ENCODE results near the gene DNASE1L3.
"Not testable (repeated sequence)": the region's sequence is repeated elsewhere in the genome, so short reads cannot be mapped to it uniquely, and the experiment has no call there.

DNASE1L3 gene, protein sequence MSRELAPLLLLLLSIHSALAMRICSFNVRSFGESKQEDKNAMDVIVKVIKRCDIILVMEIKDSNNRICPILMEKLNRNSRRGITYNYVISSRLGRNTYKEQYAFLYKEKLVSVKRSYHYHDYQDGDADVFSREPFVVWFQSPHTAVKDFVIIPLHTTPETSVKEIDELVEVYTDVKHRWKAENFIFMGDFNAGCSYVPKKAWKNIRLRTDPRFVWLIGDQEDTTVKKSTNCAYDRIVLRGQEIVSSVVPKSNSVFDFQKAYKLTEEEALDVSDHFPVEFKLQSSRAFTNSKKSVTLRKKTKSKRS

DNA sequence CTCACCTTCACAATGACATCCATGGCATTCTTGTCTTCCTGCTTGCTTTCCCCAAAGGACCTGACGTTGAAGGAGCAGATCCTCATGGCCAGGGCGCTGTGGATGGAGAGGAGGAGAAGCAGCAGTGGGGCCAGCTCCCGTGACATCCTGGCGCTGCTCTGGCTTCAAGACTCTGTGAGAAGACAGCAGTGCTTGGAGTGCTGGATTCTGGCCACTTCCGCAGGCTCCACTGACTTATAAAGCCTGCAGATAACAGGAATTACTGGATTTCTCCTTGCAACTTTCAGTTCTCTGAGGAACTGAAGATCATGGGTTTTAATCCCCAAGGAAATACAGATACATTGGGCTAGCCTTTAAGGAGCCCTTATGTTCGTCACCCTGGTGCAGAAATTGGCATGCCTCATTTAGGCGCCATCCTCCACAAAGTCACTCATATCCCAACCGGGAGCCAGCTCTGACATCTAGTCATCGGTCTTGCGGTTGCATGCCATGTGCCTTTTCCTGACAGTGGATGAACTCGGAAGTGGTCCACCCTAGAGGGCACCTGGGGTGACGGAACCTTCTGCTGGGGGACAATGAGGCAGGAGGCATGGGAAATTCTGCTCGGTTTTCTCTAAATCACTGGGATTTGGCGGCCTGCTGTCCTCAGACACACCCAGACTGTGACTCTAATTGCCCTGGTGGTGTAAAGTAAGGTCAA lies at the start of gene DNASE1L3:
TSS of gene DNASE1L3 (minus strand) at position 212 of the 700 bp plus-strand sequence. CDS start at position 146, 66 bp downstream.
- no peak for DNase-seq

- DNase-seq = no peak
Measured at GRCh38 chr3:58260261-58260731, 49.5 kb upstream of the DNASE1L3 start.

GRCh38 chr3:58258392-58259055 lies 47.8 kb upstream of the DNASE1L3 start:
- DNase-seq = no peak

DNA sequence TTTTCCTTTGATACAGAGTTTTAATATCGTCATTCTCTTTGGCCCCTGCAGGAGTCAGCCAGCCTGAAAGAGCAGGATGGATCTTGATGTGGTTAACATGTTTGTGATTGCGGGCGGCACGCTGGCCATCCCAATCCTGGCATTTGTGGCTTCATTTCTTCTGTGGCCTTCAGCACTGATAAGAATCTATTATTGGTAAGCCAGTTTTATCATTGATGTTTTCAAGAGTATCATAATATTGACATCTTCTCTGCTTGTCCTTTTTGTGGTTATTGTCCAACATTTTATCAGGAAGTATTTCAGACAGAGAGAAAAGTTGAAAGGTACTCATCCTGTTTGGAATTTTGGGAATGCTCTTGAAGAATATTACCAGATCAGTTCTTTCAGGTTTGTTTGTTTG lies 45.7 kb upstream of the DNASE1L3 start:
- no peak for DNase-seq

GRCh38 chr3:58256061-58256460 lies 45.3 kb upstream of the DNASE1L3 start:
- no peak for DNase-seq

- DNase-seq = no peak
Measured at GRCh38 chr3:58254144-58254543, 43.4 kb upstream of the DNASE1L3 start.

GRCh38 chr3:58251631-58252035 lies 40.9 kb upstream of the DNASE1L3 start:
- DNase-seq = no peak

DNA sequence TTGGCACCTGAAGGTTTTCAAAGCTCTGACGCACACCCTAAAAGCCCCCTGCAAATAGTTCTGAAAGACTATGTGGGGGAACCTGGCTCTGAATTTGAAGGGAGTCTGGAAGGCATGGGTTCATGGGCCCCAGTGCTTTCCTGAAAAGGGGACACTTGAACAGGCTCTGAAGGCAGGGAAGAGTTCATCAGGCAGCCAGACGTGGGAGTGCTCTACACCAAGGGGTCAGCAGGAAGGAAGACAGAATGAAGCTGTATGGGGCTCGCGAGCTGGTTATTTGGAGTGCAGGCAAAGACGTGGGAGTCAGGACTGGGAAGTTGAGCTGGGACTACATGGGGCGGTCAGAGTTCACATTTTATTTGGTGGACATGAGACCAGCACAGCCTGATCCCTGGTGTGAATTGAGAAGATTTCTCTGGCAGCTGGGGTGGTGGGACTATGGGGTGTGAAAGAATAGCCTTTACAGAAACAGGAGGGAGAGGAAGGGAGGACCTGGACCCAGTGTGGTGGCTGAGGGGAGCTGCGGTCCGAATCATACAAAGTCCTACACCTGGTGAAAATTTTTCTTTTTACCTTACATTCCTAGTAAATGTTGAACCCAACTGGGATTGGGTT lies 39.4 kb upstream of the DNASE1L3 start:
- DNase-seq = no peak

DNA sequence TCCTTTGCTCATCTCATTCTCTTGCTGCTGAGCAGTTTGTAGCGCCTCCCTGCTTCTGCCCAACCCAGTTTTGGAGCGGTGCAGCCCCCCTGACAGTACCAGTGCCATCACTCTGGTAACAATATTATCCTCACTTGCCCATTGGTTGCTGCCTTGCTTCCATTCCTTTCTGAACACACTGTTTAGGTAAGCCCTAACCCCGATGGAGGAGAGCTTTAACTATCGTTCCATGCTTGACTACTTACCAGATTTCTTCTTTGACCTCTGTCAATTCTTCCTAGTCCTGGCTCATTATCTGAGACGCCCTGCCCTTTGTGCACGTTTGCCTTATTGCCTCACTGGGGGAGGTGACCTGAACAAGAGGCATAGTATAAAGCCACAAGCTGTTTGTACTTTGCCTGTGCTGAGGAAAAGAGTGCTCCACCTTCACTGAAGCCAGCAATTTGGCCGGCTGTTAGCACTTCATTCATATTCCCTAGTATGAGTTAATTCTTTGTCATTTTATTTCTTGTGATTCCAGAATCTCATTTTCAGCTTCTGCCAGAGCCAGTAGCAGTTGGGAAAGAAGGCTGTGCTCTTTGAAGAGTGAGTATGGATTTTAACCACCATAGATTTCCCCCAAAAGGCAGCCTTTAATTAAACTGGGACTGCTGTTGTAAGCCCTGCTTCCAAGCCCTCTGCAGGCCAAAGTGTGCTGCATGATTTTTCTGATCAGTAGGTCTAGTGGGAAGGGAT lies 38.8 kb upstream of the DNASE1L3 start:
- no peak for DNase-seq

DNA sequence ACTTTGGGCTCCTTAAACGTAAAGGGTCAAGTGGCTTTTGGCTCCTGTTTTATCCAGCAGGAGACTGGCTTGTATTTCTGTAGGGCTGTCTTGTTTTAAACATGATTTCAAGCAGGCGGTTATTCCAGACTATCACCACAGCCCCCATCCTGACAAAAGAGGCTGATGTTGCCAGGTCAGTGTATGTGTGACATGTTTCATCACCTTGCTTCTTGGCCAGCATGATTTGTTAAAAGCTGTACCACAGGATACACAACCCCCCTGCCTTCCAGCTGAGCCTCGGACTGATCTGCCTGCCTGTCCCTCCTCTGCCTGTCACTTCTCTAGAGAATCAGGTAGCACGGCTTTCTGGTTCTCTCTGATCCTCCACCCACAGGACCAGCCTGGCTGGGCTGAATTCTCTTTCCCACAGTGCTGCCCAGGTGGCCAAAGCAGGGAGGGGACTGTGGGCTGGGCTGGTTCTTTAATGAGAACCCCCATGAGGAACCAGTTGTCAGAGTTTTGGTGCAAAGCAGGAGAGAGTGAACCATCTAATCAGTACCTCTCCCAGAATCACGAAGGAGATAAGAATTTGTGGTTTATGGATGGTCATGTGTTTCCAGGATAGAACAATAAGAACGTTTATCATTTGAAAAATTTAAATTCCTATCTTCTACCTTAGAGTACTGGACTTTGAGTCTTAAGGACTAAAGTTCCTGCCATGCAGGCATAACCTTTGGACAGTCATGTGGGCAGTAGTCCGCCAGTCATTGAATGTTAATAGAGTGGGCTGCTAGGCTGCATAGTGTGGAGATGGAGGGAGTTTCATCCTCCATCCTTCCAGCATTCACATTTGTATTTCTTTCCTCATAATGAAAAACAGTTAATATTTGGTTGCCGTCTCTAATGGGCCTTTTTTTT lies 35.6 kb upstream of the DNASE1L3 start:
- DNase-seq = no peak

GRCh38 chr3:58243976-58244585 lies 33.3 kb upstream of the DNASE1L3 start:
- no peak for DNase-seq

DNA sequence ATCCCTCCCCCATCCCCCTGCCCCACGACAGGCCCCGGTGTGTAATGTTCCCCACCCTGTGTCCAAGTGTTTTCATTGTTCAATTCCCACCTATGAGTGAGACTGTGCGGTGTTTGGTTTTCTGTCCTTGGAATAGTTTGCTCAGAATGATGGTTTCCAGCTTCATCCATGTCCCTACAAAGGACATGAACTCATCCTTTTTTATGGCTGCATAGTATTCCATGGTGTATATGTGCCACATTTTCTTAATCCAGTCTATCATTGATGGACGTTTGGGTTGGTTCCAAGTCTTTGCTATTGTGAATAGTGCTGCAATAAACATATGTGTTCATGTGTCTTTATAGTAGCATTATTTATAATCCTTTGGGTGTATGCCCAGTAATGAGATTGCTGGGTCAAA lies 32.1 kb upstream of the DNASE1L3 start:
- not testable (repeated sequence) for DNase-seq

DNA sequence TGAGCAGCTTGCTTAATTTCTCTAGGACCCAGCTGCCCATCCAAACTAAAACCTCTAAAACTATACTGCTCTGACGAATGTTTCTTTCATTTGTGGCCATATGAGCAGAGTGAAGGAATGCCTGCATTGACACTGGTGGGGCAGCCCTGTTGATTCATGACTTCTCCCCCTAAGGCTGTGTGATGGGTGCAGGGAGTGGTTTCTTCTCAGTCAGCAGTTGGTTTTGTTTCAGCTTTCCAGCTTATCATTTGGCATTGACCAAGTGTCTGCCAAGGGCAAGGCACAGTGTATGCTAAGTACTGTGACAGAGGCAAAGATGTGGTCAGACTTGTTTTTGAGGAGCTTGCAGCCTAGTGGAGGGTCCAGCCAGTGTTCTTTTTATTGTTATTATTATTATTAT lies 31.6 kb upstream of the DNASE1L3 start:
- no peak for DNase-seq

DNA sequence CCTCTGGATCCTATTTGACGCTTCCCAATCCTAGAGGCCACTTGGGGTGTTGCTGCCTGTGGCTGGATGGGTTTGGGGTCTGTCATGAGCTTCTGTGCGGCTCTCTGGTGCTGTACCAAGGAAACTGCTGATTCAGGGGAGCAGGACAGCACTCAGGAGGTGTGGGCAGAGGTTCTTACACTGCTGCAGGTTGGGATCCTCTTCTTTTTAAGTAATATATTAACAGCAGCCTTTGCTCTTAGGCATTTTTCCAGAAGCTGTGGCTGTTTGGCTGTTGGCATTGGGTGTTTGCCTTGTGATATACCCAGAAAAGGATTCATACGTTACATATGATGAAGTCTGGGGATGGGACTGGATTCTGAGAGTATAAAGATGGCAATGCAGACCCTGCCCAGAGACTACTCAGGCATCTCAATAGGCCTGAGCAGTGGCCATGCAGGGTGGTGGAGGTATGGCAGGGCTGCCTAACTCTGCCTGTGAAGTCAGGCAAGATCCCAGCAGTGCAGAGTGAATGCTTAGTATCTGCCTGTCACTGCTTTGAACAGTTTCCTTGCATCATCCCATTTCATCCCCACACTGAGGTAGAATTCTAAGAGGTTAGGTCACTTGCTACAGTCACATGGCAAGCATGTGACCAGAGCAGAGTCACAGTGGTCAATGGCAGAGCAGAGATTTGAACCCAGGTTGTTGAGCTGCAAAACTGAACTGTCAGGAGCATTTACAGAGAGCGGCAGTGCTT lies 30.7 kb upstream of the DNASE1L3 start:
- DNase-seq = no peak

DNA sequence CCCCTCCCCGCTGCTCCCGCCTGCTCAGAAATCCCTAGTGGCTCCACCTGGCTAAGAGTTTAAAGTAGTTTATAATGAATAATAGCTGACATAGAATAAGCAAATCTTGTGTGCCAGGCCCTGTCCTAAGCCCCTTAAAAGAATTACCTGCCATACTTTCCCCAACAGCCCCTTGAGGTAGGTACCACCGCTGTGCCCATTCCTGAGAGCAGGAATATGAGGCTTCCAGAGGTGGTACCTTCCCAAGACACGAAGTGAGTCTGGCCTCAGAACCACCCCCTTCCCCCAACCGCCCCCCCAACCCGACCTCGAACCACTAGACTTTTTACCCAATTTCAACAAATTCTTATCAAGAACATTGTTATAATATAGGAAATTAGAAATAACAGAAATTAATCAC lies 28.1 kb upstream of the DNASE1L3 start:
- no peak for DNase-seq

- no peak for DNase-seq
Measured at GRCh38 chr3:58237941-58238681, 27.3 kb upstream of the DNASE1L3 start.

DNA sequence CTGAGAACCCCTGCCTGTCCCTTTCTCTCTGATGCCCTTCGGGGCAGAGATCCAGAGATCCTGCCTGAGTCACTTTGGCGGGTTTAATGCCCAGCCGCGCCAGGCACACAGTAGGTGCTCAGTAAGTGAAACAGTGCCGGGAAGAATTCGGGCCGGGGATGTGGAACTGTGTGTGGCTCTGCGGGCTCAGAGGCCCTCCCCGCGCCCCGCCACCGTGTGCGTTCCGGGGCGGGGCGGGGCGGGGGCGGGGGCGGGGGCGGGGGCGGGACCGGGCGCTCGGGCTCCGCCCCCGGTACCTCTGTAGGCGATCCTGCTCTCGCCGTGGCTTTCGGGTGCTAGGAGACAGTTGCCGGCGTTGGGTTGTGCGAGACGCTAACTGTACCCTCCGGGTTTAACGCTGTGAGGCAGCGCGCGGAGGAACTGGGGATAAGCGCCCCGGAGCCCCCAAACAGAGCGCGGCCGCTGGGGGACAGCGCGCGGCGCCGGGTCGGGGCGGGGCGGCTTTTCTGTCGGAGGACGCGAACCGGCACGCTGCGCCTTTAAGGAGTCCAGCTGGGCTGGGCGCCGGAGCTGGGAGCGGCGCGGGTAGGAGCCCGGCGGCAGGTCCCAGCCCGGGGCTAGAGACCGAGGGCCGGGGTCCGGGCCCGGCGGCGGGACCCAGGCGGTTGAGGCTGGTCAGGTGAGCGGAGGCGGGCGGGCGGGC lies 26.6 kb upstream of the DNASE1L3 start, which contains the start of gene ABHD6:
TSS of gene ABHD6 (plus strand) at position 555 of the 703 bp plus-strand sequence. CDS start 18,795 bp downstream, outside the sequence.
- DNase-seq = no peak

GRCh38 chr3:58236527-58237237 lies 25.9 kb upstream of the DNASE1L3 start:
- DNase-seq = no peak
